Anterior cingulate cortex (tissue), 58 donors: ENCODE data around the gene GMEB2.
"Not testable (repeated sequence)": the region's sequence is repeated elsewhere in the genome, so short reads cannot be mapped to it uniquely, and the experiment has no call there.

Experiments used
- DNase-seq, 58 donors: peaks; one replicate each; lab custom pipeline; 2025; lab: John Stamatoyannopoulos, UW

Gene GMEB2

DNA sequence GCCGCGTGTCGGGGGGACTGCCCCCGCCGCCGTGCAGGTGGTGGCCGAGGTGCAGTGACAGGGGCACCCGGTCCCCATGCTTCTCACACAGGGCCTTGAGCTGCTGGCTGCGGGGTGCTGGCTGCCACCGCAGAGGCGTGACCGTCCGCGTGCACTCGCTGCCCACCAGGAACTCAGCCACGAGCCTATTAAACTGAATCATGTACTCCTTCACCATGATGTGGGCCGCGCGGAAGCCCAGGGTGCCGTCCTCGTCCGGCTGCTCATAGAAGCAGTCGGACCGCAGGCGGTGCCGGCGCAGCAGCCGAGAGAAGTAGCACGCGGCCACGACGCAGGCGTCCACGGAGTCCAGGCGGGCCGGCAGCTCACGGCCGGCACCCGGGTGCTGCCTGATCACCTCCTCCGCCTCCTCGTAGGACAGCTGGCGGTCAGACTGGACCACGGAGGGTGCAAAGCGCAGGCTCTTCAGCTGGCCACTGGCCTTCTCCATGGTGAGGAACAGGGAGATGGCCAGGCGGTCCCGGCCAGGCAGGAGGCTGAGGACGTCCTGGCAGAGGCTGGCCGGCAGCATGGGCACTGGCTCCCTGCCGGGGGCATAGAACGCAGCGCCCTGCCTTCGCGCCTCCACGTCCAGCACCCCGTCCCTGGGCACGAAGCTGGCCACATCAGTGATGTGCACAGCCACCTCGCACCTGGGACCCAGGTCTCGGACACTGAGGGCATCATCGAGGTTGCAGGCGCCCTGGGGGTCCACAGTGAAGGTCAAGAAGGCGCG is 62.7 kb downstream of the GMEB2 start:
- DNase-seq: no peak

- DNase-seq: no peak
Measured at GRCh38 chr20:63563225-63563935, 63.5 kb downstream of the GMEB2 start.

DNA sequence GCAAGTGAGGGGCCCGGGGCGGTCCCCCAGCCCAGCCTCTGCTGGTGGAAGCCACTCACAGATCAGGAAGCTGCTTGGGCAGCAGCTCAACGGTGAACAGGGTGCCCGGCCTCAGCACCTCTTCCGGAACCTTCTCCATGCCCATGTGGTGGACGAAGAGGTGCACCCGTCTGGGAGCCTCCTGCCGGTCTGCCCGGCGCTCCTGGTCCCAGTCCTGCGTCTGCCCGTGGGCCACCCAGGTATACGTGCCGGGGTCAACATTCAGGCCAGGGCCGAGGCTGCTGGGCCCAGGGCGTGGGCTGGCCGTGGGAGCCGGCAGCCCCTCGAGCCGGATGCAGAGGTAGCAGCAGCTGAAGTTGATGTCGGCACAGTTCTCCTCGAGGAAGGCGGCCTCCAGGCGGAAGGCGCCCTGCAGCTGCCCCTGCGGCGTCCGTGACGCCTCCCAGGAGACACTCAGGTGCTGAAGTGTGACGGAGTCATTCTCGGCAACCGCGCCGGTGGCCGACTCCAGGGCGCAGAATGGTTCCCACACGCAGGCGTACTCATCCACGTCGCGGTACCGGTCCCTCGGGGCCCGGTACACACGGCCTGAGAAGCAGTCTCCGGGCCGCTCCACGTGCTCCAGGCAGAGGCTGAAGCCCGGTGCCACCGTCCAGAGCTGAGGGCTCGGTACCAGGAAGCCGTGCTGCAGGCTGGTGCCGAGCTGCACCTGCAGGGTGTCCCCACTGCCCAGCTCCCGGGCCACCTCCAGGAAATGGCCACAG is 64.3 kb downstream of the GMEB2 start:
- no peak for DNase-seq

DNA sequence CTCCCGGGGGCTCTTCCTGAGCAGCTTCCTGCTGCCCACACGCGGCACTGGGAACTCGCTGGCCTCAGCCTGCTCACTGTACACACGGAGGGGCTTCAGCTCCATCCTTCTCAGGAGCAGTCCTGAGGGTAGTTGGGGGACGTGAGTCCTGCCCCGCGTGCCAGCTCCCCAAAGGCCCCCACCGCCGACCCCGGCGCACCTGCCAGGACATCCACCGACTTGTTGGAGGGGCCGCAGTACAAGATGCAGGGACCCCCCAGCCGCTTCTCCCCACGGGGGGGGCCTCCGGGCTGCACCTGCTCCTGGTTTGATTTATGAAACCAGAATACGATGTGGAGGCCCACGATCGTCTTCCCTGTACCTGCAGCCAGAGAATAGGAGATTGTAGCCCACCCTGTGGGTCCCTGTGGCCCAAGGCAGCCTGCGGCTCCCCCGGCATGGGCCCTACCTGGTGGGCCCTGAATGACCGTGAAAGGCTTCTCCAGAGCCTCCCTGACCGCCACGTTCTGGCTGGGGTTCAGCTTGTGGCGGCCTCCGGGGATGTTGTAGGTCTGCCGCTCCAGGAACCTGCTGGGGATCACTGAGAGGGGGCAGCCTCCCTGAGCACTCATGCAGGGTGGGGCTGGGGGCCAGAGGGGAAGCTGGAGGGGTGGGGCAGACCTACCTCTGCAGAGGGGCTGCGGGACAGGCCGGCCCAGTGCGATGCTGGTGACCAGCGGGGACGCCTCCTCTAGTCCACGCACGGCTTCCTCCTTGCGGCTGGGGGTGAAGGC is 65.1 kb downstream of the GMEB2 start:
- no peak for DNase-seq

DNA sequence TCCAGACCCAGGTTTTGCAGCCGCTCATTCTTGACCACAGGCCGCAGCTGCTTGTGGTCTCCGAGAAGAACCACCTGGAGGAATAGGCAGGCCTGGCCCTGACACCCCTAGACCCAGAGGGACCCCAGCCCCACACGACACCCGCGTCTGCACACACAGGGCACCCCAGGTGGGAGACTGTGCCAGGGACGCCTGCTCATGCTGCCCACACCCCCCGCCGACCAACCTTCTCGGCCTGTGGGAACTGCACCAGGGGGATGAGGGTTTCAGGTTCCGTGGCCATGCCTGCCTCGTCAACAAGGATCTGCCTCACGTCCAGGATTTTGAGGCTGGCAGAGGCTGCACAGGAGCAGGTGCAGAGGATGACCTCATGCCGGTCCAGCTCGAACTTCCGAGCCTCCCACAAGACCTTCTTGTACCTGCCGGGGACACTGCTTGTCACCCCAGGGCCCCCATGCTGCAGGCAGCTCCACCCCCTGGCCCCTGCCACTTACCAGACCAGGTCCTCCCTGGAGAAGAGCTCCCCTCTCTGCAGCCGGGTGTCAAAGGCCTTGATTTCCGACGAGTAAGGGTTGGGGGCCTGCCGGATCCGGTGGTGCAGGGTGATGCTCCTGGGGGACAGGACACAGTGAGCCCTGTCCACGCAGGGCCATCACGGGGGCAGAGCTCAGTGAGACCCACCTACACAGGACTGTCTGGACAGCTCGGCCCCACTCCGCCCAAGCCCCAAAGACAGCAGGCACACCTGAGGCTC is 65.9 kb downstream of the GMEB2 start:
- DNase-seq: no peak

- no peak for DNase-seq
Measured at GRCh38 chr20:63560333-63560805, 66.5 kb downstream of the GMEB2 start.

- DNase-seq: not testable (repeated sequence)
Measured at GRCh38 chr20:63559485-63560332, 67.2 kb downstream of the GMEB2 start.

GRCh38 chr20:63558804-63559484 is 68.0 kb downstream of the GMEB2 start:
- DNase-seq: no peak

DNA sequence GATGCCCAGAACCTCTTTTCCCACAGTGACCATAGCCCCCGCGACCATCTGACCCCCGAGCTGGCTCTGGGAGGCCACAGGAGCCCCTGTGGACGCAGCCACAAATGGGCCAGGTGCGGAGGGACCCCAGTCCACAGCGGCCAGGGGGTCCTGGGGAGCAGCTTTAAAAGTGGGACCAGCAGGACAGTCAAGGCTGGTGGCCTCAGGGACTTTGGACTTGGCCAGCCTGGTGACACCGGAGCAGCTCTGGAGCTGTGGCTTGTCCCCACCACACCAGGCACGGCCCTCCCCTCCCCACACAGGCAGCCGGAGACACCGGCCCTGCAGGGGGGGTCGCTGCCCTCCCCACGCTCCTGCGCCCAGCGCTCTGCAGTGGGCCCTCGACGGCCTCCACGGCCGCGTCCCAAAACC is 69.4 kb downstream of the GMEB2 start:
- no peak for DNase-seq

- DNase-seq: no peak
Measured at GRCh38 chr20:63556873-63557478, 69.9 kb downstream of the GMEB2 start.

DNA sequence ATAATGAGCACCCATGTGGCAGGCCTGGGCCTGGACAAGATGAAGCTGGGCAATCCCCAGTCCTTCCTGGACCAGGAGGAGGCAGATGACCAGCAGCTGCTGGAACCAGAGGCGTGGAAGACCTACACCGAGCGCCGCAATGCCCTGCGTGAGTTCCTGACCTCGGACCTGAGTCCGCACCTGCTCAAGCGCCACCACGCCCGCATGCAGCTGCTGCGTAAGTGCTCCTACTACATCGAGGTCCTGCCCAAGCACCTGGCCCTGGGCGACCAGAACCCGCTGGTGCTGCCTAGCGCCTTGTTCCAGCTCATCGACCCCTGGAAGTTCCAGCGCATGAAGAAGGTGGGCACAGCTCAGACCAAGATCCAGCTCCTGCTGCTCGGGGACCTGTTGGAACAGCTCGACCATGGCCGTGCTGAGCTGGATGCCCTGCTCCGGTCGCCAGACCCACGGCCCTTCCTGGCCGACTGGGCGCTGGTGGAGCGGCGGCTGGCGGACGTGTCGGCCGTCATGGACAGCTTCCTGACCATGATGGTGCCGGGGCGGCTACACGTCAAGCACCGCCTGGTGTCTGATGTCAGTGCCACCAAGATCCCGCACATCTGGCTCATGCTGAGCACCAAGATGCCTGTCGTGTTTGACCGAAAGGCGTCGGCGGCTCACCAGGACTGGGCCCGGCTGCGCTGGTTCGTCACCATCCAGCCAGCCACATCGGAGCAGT is 71.1 kb downstream of the GMEB2 start:
- no peak for DNase-seq

DNA sequence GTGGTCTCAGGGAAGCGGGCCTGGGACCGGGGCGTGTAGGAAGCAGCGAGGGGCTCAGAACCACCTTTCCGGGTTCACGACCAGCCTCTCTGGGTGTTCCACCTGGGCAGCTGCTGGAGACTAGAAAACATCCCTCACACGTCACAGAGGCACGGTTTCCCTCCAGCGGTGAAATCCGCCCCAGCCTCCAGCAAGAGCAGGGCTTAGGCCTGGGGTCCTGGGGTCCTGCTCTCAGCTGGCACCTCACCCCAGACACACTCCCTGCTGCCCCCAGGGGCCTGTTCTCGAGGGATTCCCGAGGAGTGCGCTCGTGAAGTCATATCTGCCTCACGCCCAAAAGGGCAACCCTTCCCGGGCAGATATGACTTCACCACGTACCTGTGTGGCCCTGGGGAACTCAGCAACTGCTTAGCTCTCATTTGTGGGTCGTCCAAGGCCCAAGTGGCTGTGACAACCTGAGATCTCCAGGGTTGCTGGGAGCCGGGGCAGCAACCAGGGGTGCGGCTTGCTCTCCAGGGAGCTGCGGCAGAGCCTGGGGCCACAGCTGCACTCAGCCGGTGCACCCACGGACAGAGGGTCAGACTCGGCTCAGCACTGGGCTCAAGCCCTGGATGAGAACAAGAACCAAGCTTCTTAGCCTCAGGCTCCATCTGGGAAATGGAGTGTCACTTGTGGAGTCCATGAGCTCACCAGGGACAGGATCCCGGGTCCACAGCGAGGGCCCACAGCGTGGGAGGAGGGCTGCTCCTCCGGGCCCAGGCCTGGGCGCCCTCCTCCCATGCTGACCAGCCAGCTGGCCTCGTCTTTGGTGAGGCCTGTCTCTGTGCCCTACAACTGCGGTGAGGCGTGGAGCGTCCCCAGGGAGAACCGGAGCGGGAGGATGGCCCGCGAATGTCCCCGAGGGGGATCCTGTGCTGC is 72.3 kb downstream of the GMEB2 start:
- no peak for DNase-seq

DNA sequence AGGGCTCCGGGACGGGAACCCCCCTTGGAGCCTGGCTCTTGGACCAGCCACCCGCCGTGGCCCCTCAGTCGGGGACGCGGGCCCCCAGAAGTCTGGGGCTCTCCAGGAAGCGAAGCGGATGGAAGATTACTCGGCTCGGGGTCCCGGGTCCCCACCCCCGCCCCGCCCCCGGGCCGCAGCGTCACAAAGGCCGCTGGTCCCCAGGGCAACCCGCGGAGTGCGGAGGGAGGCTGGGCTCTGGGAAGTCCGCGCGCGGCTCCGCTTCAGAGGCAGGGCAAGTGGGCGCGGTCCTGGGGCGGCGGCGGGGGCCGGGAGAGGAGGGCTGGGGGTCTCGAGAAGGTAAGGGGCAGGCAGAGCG is 73.0 kb downstream of the GMEB2 start, which contains the start of gene FNDC11:
Gene FNDC11 (plus strand): TSS at position 227 of the 358 bp plus-strand sequence. CDS start 1,505 bp downstream, outside the sequence.
- no peak for DNase-seq

DNA sequence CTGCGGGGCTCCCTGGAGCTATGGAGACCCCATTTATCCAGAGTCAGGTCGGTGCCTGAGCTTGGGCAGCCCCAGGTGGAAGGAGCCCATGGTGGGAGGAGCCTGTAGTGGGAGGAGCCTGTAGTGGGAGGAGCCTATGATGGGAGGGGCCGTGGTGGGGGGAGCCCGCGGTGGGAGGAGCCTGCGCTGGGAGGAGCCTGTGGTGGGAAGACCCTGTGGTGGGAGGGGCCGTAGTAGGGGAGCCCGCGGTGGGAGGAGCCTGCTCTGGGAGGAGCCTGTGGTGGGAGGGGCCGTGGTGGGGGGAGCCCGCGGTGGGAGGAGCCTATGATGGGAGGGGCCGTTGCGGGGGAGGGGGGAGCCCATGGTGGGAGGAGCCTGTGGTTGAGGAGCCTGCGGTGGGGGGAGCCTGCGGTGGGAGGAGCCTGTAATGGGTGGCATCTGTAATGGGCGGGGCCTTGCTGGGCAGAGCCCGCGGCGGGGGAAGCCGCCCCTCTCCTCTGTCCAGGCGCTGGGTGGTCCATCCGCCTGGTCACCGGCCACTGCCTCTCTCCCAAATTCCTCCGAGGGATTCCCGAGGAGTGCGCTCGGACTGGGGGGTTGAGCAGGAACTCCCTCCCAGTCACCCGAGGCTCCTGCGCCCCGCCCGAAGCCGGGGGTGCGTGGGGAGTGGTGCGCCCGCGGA is 73.5 kb downstream of the GMEB2 start:
- DNase-seq: peak in 10 of 58 donors; percentile 18 to 76 (median 30)
